SK-MEL-5 (cell line): Measurements from ENCODE around the gene ARID1A. TPM values are rescaled to one million over a fixed set of nuclear protein-coding genes. Genes with fewer than 3 reads are reported as not detected.
"Not testable (repeated sequence)": the region's sequence is repeated elsewhere in the genome, so short reads cannot be mapped to it uniquely, and the experiment has no call there.

Experiments used
- DNase-seq: peaks from one replicate; pipeline ENCODE4 v3.0.0-alpha.2; 2016; ENCODE audit warnings: low read depth, low spot score
- in situ Hi-C: cut with HindIII; loops from 2 replicates; pipeline ENCODE4 v1.10.0; 2016; ENCODE audit warnings: low sequenced_read_pairs, high pct_unique_total_duplicates, low pct_unique_long_range_greater_than_20kb
- polyA plus RNA-seq, 2 experiments: library from polyadenylated mRNA; depleted of rRNA; stranded (reverse); fragments of >200 nt; gene quantifications; 2 replicates each; pipeline ENCODE4 v1.2.3, GENCODE V29; 2015
- total RNA-seq: library from RNA; depleted of rRNA; stranded (reverse); fragments of >200 nt; shearing (Covaris generic); gene quantifications from 2 replicates; pipeline ENCODE4 v1.2.3, GENCODE V29; 2014; rRNA removed

The ARID1A gene
- 11.1 and 11.2 TPM in 2 replicates for total RNA-seq
- 39.6 and 47.4 TPM in 2 replicates for polyA plus RNA-seq (2015; cell fraction: cytosol; rRNA removed)
- 26.5 and 30.0 TPM in 2 replicates for polyA plus RNA-seq (2015; cell fraction: nucleus; rRNA removed)

DNA sequence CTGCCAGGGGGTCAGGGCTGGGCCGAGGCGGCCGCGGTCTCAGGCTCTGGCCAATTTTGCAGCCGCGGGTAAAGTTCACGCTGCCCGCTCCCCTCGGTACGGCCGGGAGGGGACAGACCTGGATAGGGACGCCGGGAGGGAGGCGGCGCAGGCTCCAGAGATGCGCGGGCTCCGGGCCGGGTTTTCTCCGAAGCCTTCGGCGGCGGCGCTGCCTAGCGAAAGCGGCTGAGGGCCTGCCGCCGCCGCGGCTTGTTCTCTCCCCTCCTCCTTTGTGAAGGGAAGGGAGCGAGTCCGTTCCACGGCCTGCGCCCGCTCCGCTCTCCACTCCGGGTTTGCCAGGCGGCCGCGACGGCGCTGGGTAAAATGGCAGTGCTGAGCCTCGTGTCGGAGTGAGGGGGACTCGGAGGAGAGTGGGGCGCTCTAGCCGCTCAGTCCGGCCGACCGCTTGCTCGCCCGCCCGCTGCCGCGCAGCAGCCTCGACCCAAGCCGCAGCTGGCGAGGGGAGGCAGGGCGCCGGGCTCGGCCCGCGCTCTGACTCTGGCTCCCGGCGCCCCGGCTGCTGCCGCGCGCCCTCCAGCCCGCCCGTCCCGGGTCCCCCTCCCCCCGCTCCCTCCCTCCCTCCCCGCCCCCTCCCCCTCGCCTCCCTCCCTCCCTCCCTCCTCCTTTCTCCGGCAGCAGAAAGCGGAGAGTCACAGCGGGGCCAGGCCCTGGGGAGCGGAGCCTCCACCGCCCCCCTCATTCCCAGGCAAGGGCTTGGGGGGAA is at the start of gene ARID1A:
Gene ARID1A (plus strand): TSS at position 660 of the 763 bp plus-strand sequence. CDS start 389 bp downstream, outside the sequence.
- in situ Hi-C loops, result no loop called here
- peak; percentile 93 for DNase-seq

GRCh38 chr1:26664802-26665201 is 31.0 kb upstream of the ARID1A start:
- in situ Hi-C loops, result no loop called here
- no peak for DNase-seq

GRCh38 chr1:26666855-26667254 is 29.0 kb upstream of the ARID1A start:
- DNase-seq, result no peak
- in situ Hi-C loops, result no loop called here

DNA sequence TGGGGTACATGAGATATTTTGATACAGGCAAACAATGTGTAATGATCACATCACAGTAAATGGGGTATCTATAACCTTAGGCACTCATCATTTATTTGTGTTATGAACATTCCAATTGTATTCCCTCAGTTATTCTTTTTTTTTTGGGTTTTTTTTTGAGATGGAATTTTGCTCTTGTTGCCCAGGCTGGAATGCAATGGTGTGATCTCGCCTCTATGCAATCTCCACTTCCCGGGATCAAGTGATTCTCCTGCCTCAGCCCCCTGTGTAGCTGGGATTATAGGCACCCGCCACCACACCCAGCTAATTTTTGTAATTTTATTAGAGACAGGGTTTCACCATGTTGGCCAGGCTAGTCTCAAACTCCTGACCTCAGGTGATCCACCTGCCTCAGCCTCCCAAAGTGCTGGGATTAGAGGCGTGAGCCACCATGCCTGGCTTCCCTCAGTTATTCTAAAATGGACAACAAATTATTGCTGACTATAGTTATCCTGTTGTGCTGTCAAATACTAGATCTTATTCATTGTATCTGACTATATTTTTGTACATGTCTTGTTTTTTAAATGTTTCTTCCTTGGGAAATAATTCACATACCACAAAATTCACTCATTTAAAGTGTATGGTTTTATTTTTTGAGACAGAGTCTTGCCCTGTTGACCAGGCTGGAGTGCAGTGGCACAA is 27.6 kb upstream of the ARID1A start:
- in situ Hi-C loops, DNase-seq: not testable (repeated sequence)

GRCh38 chr1:26677306-26678115 is 18.3 kb upstream of the ARID1A start:
- DNase-seq, result peak; percentile 88
- in situ Hi-C loops, result no loop called here

- in situ Hi-C loops, result no loop called here
- no peak for DNase-seq
These were observed 10.9 kb upstream of the ARID1A start for GRCh38 chr1:26684763-26685508.

- DNase-seq, result peak; percentile 57
- in situ Hi-C loops, result no loop called here
These were observed 9.0 kb upstream of the ARID1A start for GRCh38 chr1:26686795-26687194.

DNA sequence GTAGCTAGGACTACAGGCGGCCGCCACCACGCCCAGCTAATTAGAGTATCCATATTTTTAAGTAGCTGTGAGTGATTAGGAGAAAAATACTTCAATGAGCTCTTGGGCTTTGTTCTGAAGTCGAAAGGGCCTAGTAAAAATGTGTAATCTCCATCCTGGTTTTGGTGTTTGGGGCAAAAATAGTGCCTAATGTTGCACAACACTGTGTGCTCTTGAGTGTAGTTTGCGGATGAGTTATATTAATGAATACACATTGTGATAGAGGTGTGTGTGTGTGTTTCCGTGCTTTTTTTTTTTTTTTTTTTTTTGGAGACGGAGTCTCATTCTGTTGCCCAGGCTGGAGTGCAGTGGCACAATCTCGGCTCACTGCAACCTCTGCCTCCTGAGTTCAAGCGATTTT is 6.3 kb upstream of the ARID1A start:
- no peak for DNase-seq
- in situ Hi-C loops, result no loop called here

- in situ Hi-C loops, result no loop called here
- no peak for DNase-seq
These were observed 5.7 kb upstream of the ARID1A start for GRCh38 chr1:26690157-26690556.

GRCh38 chr1:26690576-26691031 is 5.2 kb upstream of the ARID1A start:
- DNase-seq, result peak; percentile 50
- in situ Hi-C loops, result no loop called here

- peak; percentile 93 for DNase-seq
- in situ Hi-C loops, result no loop called here
These were observed 3.5 kb upstream of the ARID1A start for GRCh38 chr1:26692211-26692792.

- DNase-seq, result peak; percentile 98
- in situ Hi-C loops, result no loop called here
These were observed 2.9 kb upstream of the ARID1A start for GRCh38 chr1:26692793-26693490.

- DNase-seq, result no peak
- in situ Hi-C loops, result no loop called here
These were observed 1.9 kb upstream of the ARID1A start for GRCh38 chr1:26693599-26694572.

GRCh38 chr1:26694638-26695355 is 1.0 kb upstream of the ARID1A start:
- DNase-seq, result peak; percentile 12
- in situ Hi-C loops, result no loop called here

- in situ Hi-C loops, result no loop called here
- DNase-seq, result no peak
These were observed 371 bp downstream of the ARID1A start for GRCh38 chr1:26696119-26696653.
